H1 (cell line): ENCODE measurements around the gene HSD17B1.

Experiments
- ATF3 ChIP-seq: IDR thresholded peaks from 2 replicates; pipeline ENCODE4 v1.6.1; 2011; ENCODE audit warnings: low read depth, mild to moderate bottlenecking, low read length; ENCODE audit not compliant: insufficient read depth
- CEBPB ChIP-seq: IDR thresholded peaks from 2 replicates; pipeline ENCODE4 v1.6.1; 2012; ENCODE audit warnings: low read depth, low read length
- CTCF ChIP-seq, 3 experiments: IDR thresholded peaks; 1 replicate in 2 of 3; 2 replicates in 1 of 3; pipeline versions ENCODE4 v1.5.1 to v1.6.1; 2011; ENCODE audit warnings: low read length in 3 of 3, mild to moderate bottlenecking in 3 of 3, inconsistent platforms in 2 of 3, low read depth in 1 of 3, moderate library complexity in 1 of 3; ENCODE audit not compliant: insufficient read depth in 1 of 3; ENCODE audit errors: control extremely low read depth in 1 of 3
- EGR1 ChIP-seq: IDR thresholded peaks from 2 replicates; pipeline ENCODE4 v1.6.1; 2011; ENCODE audit warnings: low read depth, low read length, borderline replicate concordance
- EP300 ChIP-seq, 2 experiments: IDR thresholded peaks; 1 replicate in 1 of 2; 2 replicates in 1 of 2; pipeline ENCODE4 v1.6.1; 2011 to 2012; ENCODE audit warnings: low read depth in 2 of 2, low read length in 2 of 2, mild to moderate bottlenecking in 2 of 2, borderline replicate concordance in 1 of 2, inconsistent platforms in 1 of 2, moderate library complexity in 1 of 2
- JUND ChIP-seq: IDR thresholded peaks from 2 replicates; pipeline ENCODE4 v1.6.1; 2011; ENCODE audit warnings: mild to moderate bottlenecking, improper control_type of control experiment, low read length
- MAX ChIP-seq: IDR thresholded peaks from 2 replicates; pipeline ENCODE4 v1.6.1; 2012; ENCODE audit warnings: inconsistent platforms
- POLR2AphosphoS5 ChIP-seq: IDR thresholded peaks from 2 replicates; pipeline ENCODE4 v1.6.1; 2011; ENCODE audit warnings: low read depth, low read length
- SIN3A ChIP-seq, 2 experiments: IDR thresholded peaks in 1 of 2; conservative IDR thresholded peaks in 1 of 2; 2 replicates each; pipeline ENCODE4 v1.6.1; 2011 to 2012; ENCODE audit warnings: low read length in 2 of 2, improper control_type of control experiment in 1 of 2, low read depth in 1 of 2, mild to moderate bottlenecking in 1 of 2
- SP1 ChIP-seq: IDR thresholded peaks from 2 replicates; pipeline ENCODE4 v1.6.1; 2011; ENCODE audit warnings: low read depth, low read length
- TCF12 ChIP-seq: IDR thresholded peaks from 2 replicates; pipeline ENCODE4 v1.6.1; 2011; ENCODE audit warnings: low read depth, mild to moderate bottlenecking, low read length
- TEAD4 ChIP-seq: IDR thresholded peaks from 2 replicates; pipeline ENCODE4 v1.6.1; 2012; ENCODE audit warnings: low read depth, low read length, inconsistent platforms, mixed read lengths
- USF2 ChIP-seq: IDR thresholded peaks from 2 replicates; pipeline ENCODE4 v1.6.1; 2011; ENCODE audit warnings: low read length, improper control_type of control experiment

- no peak for TF ChIP-seq CTCF (IDR thresholded peaks at IDR 0.05; ENCODE audit: control extremely low read depth in 1 of 3, insufficient read depth in 1 of 3, low read depth in 1 of 3, low read length in 3 of 3)
- no peak for TF ChIP-seq SP1
- TF ChIP-seq ATF3 = no peak
- TF ChIP-seq CEBPB = no peak
- no peak for TF ChIP-seq TCF12
- TF ChIP-seq TEAD4 = no peak
- TF ChIP-seq MAX = no peak
- TF ChIP-seq POLR2AphosphoS5 = no peak
- TF ChIP-seq EP300 (IDR thresholded peaks at IDR 0.05; ENCODE audit: borderline replicate concordance in 1 of 2, low read depth in 2 of 2, low read length in 2 of 2) = no peak
- no peak for TF ChIP-seq USF2
- TF ChIP-seq EGR1 = no peak
- no peak for TF ChIP-seq SIN3A (conservative IDR thresholded peaks at IDR 0.05 in 1 of 2, IDR thresholded peaks at IDR 0.05 in 1 of 2; ENCODE audit: low read depth in 1 of 2, low read length in 2 of 2)
- TF ChIP-seq JUND = no peak
Observed at GRCh38 chr17:42512246-42512645, 40.5 kb upstream of the HSD17B1 start.
